ENCODE measurements around the gene ASTN2. TPM values are rescaled to one million over a fixed set of nuclear protein-coding genes. Genes with fewer than 3 reads are reported as not detected.

ASTN2 gene
- polyA plus RNA-seq, 1 donor from 2014 or later = 6.8 TPM

GRCh38 chr9:116585204-116585603, 829.7 kb downstream of the ASTN2 start:
- H4K20me1 ChIP-seq (ENCODE audit: insufficient read depth) = no peaks in the 10 kb centered on the region
- H2AFZ ChIP-seq (ENCODE audit: low read depth, low read length) = no peak overlapping the region
- no peaks in the 10 kb centered on the region for H3F3A ChIP-seq (ENCODE audit: insufficient read depth, low read length, poor library complexity, severe bottlenecking)
- no peaks in the 10 kb centered on the region for H3K9me2 ChIP-seq (ENCODE audit: insufficient read depth, low read length)
- H3K4me3 ChIP-seq (ENCODE audit: low read length) = no peak overlapping the region
- H3K9ac ChIP-seq (ENCODE audit: low read length) = no peak overlapping the region
- no peaks in the 10 kb centered on the region for H3K27me3 ChIP-seq (ENCODE audit: insufficient read depth, low read depth, low read length)
- no peaks in the 10 kb centered on the region for H3K79me2 ChIP-seq (replicated peaks; ENCODE audit: insufficient read depth, low read length)
- H3K4me2 ChIP-seq (ENCODE audit: low read length) = no peak overlapping the region
- peaks cover 8% of the 10 kb centered on the region for H3K36me3 ChIP-seq (ENCODE audit: insufficient read depth, low read length)
- no peak for TF ChIP-seq REST (IDR thresholded peaks at IDR 0.05; ENCODE audit: borderline replicate concordance)
- no peak for TF ChIP-seq EZH2 (IDR thresholded peaks at IDR 0.05; ENCODE audit: borderline replicate concordance, insufficient read depth, low read length, poor library complexity, severe bottlenecking)
- TF ChIP-seq CTCF (IDR thresholded peaks at IDR 0.05; ENCODE audit: poor library complexity, severe bottlenecking) = no peak
- H3K9me3 ChIP-seq (ENCODE audit: low read length) = peaks cover 11% of the 10 kb centered on the region
- no peak overlapping the region for H3K27ac ChIP-seq (ENCODE audit: low read length)

GRCh38 chr9:116580853-116581252, 834.0 kb downstream of the ASTN2 start:
- Histone ChIP-seq H3K9ac (ENCODE audit: low read length) (no peak overlapping the region), H3K27me3 (ENCODE audit: insufficient read depth, low read depth, low read length) (no peaks in the 10 kb centered on the region), H3F3A (ENCODE audit: insufficient read depth, low read length, poor library complexity, severe bottlenecking) (no peaks in the 10 kb centered on the region), H3K79me2 (replicated peaks; ENCODE audit: insufficient read depth, low read length) (no peaks in the 10 kb centered on the region), H3K4me2 (ENCODE audit: low read length) (no peak overlapping the region), H3K9me3 (ENCODE audit: low read length) (no peaks in the 10 kb centered on the region), H3K27ac (ENCODE audit: low read length) (no peak overlapping the region), H3K36me3 (ENCODE audit: insufficient read depth, low read length) (no peaks in the 10 kb centered on the region), H3K4me3 (ENCODE audit: low read length) (no peak overlapping the region), H3K9me2 (ENCODE audit: insufficient read depth, low read length) (no peaks in the 10 kb centered on the region), H2AFZ (ENCODE audit: low read depth, low read length) (no peak overlapping the region), H4K20me1 (ENCODE audit: insufficient read depth) (no peaks in the 10 kb centered on the region)
- TF ChIP-seq EP300 (conservative IDR thresholded peaks at IDR 0.05; ENCODE audit: poor library complexity, severe bottlenecking) (no peak), REST (IDR thresholded peaks at IDR 0.05; ENCODE audit: borderline replicate concordance) (no peak), SMC3 (conservative IDR thresholded peaks at IDR 0.05; ENCODE audit: poor library complexity) (no peak), CTCF (IDR thresholded peaks at IDR 0.05; ENCODE audit: poor library complexity, severe bottlenecking) (no peak), POLR2AphosphoS5 (IDR thresholded peaks at IDR 0.05) (no peak), RAD21 (conservative IDR thresholded peaks at IDR 0.05) (no peak), MXI1 (conservative IDR thresholded peaks at IDR 0.05; ENCODE audit: poor library complexity, severe bottlenecking) (no peak), EZH2 (IDR thresholded peaks at IDR 0.05; ENCODE audit: borderline replicate concordance, insufficient read depth, low read length, poor library complexity, severe bottlenecking) (no peak), TAF1 (IDR thresholded peaks at IDR 0.05; ENCODE audit: low read depth) (no peak)
